Suppressor macrophage treated with lipopolysaccharide for 1 hour (primary cell): ENCODE measurements around the gene TTLL11.

Experiments
- DNase-seq, 3 donors: peaks; one replicate each; pipeline ENCODE4 v3.0.0-alpha.2; 2020 to 2022

Gene TTLL11

DNA sequence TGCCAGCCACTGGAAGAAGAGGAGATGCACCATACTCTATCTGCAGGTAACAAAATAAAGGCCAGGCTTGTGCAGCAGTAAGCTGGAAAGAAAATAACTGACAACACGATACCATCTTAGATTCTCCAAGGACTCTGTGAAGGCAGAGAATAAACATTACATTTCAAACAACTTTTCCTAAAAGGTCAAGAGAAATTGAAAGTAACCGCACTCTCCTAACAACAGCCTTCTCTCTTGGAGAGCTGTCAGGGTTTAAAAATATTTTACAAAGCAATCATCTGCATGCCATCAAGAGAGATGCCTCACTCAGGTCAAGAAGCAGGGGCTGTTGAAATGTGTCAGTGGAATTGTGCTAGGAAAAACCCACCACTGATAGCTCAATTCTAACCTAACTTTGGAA lies 13.5 kb upstream of the TTLL11 start:
- no peak for DNase-seq

DNA sequence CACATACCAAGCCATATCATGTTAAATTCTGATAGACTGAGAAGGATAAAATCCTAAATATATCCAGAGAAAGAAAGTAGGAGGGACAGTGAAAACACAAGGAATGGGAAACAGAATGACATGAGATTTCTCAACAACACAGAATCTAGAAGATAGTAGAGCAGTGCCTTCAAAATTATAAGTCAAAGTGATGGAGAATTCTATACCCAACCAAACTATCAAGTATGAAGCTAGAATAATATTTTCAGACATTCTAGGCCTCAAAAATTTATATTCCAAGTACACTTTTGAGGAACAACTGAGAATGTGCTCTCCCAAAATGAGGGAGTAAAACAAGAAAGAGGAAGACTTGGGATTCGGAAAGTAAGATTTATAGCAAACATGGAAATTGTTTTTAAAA lies 10.9 kb upstream of the TTLL11 start:
- no peak for DNase-seq

DNA sequence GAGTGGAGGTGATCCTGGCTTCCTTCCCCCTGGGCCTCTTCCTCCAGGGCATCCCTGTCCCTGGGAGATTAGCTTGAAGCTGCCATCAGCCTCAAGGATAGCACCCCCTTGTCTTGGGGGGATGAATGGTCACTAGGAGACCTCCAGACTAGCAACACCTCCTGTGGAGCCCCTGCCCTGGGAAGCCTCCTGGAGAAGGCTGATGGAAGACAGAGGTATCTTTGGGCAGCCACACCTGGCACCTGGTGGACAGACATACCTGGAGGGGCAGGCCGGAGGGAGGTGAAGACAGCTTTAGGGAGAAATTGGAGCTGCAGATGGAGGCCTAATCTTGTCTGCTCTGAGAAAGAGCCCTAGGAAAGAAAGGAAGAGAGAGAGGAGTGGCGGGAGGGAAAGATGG lies 9.0 kb upstream of the TTLL11 start:
- no peak for DNase-seq

DNA sequence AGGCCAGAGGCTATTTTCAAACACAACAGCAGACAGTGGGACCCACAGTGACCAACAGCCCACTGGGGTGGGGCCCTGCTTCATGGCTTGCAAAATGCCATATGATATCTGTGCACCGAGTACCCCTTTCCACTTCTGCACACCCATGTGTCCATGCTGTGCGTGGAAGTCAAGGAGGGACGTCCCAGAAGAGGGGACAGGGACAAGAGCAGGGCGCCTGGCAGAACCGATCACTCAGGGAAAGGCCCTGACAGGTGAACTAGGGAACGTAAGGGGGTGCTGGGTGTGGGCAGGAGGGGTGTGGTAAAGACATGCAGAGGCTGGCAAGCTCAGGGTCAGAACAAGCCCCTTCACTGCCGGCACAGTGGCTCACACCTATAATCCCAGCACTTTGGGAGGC lies 7.6 kb upstream of the TTLL11 start:
- no peak for DNase-seq

DNA sequence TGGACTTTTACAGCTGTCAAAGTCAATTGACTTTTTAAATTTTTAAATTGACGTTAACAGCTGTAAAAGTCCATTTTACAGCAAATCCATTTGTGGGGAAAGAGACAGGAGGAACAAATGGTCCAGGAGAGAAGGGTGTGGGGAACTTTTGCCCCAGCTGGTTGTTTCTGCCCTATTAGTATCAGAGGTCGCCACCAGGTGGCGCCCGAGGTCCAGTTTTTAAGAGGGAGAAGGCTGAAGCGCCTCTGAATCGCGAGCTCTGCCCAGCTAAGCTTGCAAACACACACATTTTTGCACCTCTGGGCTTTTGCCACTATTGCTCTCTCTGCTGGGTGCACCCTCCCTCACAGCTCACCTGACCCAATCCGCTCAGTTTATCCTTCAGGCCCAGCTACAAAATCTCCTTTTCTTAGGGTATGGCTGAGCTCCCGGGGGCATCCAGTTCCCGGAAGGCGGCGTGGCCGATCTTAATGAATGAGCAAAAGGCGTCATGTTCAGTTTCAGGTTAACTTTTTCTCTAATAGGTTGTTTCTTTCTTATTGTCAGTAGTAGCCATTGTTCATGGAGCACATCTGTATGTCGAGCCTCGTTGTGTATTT lies 6.3 kb upstream of the TTLL11 start:
- peak; percentile 87 to 95 (median 92) for DNase-seq

DNA sequence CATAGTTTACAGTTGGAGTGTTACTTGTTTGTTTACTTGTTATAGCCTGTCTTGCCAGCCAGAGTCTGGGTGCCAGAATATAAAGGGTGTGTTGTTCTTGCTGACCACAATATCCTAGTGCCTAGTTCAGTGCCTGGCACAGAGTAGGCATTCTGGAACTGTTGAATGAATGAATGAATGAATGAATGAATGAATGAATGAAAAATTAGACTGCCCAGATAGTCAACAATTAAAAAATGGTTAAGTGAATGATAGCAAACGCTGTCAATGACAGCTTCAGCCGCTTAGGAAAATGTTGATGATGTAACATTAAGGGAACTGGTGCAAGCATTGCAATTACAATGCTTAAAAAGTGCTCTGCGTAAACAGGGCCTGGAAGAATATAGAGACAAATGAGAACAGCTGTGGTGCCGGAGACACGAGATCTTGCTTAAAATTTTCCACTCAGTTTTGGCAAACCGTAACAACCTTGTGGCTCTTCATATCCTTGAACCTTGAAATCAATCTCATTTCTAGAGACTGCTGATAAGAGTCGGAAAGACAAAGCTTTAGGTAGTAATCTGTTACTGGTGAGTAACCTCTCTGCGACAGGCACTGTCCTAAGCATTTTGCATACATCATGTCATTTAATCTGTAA lies 4.7 kb upstream of the TTLL11 start:
- no peak for DNase-seq

DNA sequence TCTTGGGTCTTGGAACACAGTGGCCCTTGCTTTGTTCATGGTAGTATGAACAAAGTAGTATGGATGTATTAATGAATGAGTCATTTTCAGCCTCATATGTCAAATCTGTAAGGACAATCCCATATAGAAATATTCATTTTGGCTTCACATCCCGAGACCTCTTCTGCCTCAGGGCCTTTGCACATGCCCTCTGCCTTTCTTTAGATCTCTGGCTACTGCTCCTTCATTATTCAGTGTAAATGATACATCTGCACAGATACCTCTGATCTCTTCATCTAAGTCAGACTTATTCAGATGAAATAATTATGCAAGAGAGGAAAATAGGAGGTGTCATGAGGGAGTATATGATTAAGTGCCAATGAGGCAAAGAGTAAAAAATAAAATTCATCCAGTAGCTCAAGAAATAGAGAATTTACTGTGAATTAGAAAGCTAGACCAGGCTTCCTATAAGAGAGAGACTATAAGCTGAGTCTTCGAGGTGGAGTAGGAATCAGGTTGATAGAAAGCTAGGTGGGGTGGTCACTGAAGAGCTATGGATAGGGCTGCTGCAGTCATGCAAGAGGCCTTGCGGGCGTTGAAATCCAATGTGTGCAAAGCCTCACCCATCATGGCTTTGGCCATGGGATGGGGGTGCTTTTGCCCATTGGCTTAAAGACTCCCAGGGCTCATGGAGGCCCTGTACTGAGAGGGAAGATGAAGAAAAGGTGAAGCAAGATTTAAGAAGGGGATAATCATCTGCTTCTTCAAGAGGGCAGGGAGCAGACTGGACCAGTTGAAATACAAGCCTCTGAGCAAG lies 3.7 kb upstream of the TTLL11 start:
- no peak for DNase-seq

DNA sequence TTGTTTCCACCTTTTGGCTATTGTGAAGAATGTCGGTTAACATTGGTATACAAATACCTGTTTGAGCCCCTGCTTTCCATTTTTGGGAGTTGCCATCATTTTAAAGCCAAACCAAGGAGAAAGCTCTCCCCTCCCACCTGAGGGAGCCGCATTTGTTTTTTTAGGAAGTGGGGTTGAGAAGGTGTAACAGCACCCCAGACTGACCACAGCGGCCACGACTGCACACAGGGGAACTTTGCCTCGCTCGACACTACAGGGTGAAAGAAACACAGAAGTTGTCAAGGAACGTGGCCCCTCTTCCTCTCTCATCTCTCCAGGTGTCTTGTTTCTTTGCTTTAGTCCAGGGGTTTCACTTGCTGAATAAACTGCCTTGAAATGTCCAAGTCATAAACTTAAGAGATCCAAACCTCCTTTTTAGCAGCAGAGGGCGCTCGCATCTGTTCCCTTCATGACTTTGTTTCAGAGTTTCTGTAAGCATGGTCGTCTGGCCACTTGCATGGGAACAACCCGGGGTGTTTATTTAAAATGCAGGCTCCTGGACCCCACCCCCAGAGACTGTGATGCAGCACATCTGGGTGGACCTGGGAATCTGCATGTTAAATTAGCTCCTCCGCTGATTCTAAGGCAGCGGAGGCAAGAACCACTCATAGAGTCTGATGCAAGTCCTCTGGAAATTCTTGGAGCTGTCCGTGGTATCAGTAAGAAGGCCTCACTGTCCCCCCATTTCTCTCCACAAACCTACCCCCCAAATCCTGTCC lies 2.1 kb upstream of the TTLL11 start:
- peak; percentile 74 to 77 (median 77) for DNase-seq

DNA sequence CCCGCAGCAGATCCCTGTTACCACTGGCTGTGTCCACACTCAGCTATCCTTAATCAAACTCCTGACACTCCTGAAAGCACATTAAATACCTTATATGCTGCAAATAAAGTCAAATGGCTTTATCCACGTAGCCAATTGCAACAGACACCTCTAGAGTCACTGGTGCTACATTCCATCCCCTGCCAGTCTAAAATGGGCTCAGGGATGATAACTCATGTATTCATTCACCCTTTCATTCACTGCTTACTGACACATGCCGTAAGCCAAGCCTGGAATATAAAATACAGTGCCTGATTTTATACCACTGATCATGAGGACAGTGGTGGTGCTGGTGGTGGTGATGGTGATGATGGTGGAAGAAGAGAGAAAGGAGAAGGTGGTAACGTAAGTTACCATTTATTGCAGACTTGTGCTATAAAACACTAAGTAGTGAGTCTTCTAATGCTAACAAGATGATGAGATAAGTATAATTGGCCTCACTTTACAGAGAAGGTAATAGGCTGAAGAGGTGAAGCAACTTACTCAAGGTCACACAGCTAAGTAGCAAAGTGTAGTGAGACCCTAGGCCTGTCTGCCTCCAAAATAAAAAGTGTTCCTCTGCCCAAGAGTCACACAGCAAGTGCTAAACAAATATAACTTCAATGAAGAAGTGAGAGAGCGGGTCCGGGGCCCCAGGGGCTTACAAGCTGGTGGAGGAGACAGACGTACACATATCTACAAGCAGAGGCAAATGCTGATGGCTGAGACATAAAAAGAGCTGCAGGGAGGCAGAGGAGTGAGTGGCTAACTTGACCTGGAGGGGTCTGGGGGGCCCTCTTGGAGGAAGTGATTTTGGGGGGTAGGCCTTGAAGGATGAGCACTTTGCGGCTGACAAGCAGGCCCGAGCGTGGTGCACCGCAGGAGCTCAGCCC lies 1.2 kb downstream of the TTLL11 start:
- DNase-seq: peak in 1 of 3 donors; percentile 6

DNA sequence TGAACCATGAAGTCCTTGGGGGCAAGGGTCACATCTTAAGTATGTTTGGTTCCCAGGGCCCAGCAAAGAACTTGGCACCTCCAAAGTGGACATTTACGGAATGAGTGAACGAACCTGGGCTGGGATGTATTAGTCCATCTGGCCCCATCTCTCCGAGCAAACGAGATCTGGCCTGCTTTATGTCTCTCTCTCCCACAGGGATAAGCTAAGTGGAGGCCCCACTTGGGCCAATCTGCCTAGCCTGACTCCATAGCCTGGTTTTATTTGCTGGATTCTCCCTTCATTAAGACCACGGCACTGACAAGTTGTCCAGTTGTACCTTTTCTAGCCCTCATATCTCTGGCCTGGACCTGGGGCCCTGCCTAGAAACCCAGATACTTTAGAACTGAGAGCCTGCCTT lies 2.1 kb downstream of the TTLL11 start:
- DNase-seq: no peak

DNA sequence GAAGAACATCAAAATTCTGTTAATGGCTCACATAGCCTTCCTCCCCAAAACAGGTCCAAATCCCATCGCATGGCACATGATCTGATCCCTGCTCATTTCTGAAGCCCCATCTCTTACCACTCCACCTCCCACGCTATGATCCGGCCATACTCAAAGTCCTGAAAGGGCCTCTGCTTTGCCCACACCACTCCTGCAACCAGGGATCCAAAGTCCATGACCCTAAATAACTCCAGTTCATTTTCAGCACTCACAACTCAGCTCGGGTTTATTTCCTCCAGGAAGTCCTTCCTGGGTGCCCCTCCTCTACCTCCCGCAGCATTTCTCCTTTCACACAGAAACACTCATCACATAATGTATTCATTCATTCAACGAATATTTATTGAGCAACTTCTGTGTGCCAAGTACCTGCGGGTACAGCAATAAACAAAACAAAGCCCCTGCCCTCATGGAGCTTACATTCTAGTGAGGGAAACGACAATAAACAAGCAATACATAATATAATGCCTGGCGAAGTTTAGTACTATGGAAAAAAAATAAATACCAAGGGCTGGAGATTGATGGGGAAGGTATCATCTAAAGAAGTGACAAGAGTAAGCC lies 2.7 kb downstream of the TTLL11 start:
- DNase-seq: no peak

DNA sequence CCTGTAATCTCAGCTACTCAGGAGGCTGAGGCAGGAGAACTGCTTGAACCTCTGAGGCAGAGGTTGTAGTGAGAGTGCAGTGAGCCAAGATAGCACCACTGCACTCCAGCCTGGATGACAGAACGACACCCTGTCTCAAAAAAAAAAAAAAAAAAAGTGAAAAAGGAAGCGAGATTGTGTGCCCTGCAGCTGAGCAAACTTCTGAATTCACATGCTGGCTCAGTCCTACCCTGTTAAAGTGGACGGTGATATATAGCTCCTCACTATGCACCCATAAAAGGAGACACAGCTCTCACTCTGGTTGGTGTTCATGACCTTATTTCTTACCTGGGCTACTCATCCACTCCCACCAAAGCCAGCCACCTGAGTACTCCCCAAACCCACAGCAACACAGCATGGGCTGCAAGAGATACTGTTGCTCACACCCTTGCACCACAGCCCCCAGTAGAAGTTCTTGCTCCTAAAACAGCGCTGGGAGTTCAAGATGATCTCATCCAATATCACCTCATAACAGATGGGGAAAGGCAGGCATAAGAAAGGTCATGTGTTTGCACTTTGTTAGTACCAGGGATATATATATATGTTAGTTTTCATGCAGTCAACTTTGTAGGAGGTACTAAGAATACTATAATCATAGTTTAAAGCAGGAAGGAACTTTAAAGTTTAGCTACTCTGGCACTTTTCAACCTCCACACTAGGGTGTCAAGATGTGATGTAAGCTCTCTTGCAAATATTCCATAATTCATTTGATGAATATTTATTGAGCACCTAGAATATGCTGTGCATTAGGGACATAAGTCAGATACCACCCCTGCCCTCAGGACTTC lies 4.0 kb downstream of the TTLL11 start:
- DNase-seq: no peak

DNA sequence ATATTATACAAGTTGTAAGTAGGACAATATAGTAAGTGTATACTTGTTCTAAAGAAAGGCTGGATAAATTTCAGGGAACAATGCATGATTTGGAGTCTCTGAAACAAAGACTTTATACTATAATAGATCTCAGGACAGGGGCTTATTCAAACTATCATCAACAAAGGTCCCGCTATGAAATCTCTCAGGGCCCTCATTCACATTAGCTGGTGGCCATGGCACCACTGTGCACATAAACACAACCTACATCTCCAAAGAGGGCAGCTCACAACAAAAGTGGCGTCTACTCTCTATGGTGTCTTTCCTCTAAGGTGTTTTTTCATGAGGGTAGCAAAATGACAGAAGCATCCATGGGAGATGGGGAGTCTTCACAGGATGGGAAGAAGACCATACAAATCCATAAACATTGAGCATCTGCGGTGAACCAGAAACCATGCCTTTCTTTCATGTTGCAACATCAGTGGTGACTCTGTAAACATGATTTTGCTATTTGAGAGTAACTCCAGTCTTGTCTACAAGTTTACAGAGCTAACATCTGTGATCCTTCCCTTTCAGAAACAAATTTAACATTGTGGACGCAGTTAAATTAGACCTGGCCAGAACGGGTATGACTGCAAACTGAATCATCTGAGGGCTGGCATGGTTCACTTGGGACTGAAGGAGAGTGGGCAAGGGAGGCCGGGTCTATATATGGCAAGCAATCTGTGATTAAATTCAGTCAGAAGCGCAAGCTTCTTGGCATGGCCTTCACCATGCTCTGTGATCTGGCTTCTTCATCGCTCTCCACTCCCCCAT lies 5.5 kb downstream of the TTLL11 start:
- DNase-seq: no peak

DNA sequence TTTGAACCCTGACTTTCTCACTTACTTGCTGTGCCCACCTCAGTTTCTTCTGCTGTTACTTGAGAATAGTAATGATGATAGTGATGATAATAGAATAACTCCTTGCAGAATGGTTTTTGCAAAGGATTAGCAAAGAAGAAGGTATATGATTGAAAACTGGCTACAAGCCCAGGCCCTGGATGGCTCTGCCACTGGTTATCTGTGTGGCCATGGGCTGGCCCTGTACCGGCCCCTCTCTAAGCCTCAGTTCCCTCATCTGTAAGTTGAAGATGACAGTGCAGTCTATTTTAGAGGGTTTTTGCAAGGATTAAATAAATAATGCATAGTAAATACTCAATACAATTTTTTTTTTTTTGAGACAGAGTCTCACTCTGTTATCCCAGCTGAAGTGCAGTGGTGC lies 6.2 kb downstream of the TTLL11 start:
- no peak for DNase-seq

DNA sequence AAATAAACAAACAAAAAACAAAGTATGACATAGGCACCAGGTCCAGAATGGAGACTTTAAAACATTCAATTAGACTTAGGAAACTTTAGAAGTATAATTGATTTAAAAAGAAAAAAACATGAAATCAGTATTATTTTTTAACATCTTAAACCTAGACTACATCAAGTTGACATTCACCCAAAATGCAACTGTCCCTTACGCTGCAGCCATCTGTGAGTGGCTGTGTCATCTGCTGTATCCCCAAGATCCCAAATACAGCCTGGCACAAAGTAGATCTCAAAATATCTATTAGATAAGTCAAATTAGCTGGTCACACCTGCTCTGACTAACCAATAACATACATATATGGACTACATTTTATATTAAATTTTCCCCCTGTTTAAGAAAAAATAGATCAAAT lies 7.8 kb downstream of the TTLL11 start:
- DNase-seq: no peak

DNA sequence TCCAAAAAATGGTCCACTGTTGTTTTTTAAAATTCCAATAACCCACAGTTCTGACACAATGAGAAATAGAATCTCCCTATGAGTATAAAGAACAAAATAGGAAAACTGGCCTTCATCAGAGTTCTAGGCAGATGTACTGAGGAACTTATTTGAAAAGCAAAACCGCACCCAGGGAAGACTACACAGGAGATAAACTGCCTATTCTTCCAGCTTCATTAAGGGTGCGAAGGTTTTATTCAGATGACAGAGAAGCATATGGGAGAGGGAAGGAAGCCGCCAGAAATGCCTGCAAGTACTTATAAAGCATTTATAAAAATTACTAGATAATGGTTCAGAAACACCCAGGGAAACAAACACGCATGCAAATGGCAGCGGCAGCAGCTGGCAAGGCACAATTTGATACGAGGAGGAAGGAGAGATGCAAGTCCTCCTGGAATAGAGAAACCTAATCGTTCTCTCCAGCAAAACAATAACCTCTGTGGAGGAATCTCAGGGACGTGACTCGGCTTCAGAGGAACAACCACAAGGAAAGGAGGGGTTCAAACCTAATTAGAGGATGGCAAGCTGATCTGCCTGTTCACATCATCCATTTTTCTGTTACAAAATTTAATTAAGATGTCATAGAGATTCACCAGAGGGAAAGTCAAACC lies 9.0 kb downstream of the TTLL11 start:
- no peak for DNase-seq

DNA sequence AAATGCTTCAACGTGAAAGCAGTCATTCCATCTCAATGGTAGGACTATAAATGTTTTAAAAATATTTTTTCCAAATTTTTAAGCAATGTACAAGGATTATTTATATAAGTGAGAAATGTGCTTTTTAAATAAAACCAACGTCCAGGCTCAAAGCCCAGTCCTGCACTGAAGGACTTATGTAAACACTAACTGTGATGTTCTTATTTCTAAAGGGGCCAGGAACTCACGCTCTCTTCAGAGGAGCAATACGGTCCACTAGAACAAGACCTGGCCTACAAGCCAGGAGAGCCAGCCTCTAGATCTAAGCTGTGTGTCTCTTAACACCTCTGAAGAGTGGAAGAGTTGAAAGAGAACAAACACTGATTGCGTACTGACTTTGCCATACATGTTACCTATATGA lies 12.1 kb downstream of the TTLL11 start:
- DNase-seq: no peak

DNA sequence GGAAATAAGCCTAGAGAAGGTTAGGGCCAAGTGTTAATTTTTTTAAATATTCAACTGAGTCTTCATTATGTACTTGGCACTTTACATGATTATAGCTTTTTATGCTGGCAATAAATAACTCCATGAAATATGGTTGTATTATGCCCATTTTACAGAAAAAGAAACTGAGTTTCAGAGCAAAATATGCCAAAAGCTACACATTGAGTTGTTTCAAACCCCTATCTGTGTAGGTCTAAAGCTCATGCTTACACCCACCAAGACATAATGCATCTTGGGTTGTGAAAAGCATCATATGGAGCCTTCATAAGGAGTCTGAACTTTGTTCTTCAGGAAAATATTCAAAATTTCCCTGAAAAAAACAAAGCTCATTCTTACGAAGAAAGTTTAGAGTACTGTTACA lies 14.6 kb downstream of the TTLL11 start:
- DNase-seq: no peak

DNA sequence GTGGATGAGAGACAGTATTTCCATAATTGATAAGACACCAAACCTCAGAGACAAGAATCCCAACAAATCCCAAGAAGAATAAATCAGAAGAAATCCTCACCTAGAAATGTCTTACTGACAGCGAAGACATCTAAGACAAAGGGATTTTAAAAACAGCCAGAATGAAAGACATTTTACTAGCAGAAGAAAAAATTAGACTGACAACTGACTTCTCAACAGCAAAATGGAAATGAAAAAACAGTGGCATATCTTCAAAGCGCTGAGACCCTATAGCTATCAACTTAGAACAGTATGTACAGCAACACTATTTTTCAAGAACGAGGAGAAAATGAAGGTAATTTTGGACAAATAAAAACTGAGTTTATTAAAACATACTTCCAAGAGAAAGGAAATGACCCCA lies 16.3 kb downstream of the TTLL11 start:
- no peak for DNase-seq

DNA sequence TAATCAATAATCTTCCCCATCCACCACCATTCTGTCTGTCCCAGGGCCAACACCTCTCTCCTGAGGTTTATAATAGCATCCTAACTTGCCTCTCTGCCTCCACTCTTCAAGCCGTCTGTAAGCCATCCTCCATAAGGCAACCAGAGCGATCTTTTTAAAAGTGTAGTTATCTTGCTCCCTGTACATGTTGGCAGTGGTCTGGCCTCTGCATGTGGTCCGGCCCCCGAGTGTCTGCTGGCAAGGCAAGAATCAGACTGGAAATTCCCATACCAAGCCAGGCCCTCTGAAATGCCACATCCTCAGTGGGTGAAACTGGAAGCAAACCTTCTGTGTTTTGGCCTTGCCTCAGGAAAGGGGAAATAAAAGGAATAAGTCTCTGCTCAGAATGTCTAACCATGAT lies 17.0 kb downstream of the TTLL11 start:
- peak; percentile 25 to 40 (median 35) for DNase-seq
